GM03348 (cell line): ENCODE results near the gene RET.

Experiments used
- DNase-seq: peaks from one replicate; pipeline ENCODE4 v3.0.0; 2012; ENCODE audit warnings: low spot score

RET gene

GRCh38 chr10:43044961-43045621 lies 31.8 kb upstream of the RET start:
- no peak for DNase-seq

- no peak for DNase-seq
Observed at GRCh38 chr10:43045631-43046287, 31.1 kb upstream of the RET start.

DNA sequence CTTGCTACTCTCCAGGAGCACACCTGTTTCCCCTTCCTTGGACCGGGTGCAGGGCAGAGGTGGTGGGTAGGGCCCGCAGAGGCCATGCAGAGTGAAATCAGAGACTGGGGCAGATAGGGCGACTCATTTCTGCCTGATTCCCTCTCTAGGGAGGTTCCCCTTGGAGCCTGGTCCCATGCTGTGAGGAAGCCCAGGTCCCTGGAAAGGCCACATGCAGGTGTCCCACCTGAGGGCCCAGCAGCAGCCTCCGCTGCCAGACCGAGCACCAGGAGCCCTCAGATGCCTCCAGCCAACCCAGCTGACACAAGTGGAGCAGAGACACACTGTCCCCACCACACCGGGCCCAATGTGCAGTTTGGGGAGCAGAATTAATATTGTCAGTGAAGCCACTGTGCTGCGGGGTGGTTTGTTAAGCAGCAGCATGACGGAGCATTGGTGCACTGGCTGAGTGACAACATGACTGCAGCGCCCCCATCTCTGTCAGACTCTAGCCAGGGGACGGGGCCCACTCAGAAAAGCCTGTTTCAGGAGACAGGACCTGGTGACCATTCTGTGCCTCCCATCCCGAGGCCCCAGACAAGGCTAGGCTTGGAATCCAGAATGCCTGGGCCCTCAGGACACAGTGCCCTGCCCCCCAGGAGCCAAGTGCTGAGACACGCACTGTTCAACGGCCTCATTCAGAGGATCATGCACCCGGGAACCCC lies 30.4 kb upstream of the RET start:
- DNase-seq: no peak

DNA sequence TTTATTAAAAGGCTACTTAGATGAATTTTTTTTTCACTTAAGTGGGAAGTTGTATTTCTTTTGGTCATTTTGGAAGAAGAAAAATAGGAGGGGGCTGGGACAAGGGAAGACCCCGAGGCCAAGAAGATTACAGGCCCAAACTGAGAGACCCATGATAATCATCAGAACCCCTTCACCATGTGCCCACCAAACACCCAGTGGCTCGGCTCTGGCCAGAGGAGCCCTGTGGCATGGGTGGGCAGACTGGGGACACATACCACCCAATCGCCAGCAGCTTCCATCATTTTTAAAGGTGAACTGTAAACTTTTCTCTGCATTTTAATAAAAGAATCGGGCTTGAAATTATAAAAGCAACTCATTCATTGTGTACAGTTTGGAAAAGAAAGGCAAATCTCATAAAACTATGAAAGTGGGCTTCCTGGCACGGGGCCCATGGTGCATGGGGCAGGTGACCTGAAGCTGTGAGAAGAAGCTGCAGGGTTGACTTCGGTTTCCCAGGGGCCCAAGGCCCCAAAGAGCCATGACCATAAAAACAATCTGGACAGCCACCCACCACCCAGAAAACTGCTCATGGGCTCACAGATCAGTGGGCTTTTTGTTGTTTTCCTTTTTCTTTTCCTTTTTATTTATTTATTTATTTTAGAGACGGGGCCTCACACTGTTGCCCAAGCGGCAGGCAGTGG lies 29.4 kb upstream of the RET start:
- no peak for DNase-seq

DNA sequence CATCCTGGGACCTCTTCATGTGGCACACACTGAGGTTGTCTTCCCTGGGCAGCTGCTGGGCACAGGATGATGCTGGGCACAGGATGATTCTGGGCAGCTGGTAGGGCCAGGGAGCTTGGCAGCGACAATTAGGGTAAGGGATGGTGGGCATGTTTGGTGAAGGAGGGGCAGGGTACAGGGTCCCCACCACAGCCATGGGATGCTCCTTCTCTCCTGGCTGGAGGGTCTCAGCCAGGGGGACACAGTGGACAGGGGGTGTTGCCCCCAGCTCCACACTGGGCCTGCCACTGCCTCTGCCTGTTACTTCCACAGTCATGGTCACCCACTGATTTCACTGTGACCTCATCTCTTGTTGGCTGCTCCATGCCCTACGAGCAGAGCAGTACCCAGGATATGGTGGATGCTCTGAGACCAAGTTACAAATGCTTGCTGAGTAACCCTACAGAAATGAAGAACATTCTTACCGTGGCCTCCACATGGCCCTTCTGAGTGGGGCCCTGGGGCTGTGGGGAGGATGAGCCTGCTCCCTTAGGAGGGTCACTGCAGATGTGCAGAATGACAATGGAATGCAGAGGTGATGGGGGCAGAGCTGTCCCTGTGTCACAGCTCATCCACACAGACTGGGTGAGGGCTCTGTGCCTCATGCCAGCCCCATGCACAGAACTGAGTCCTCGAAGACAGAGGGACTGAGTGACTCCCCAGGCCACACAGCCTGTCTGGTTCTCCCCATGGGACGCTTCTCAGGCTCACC lies 28.4 kb upstream of the RET start:
- peak; percentile 39 for DNase-seq

- DNase-seq: no peak
Observed at GRCh38 chr10:43049081-43049551, 27.8 kb upstream of the RET start.

- DNase-seq: no peak
Observed at GRCh38 chr10:43050011-43050410, 26.9 kb upstream of the RET start.

DNA sequence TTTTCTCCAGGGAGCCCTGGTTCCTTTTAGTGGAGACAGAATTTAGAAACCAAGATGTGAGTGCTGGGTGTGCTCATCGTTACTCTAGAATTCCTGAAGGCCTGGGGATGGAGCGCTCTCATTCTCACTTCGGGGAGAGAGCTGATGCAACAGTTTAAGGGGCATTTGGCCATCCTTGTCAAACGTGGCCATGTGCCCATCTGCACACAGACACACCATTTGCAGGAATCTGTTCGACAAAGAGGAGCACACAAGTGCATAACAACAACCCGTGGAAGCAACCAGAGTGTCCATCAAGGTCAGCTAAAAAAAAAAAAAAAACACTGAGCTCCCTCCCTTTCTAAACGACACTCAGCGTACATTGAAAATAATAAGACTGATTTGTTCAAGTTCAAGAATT lies 23.0 kb upstream of the RET start:
- no peak for DNase-seq

DNA sequence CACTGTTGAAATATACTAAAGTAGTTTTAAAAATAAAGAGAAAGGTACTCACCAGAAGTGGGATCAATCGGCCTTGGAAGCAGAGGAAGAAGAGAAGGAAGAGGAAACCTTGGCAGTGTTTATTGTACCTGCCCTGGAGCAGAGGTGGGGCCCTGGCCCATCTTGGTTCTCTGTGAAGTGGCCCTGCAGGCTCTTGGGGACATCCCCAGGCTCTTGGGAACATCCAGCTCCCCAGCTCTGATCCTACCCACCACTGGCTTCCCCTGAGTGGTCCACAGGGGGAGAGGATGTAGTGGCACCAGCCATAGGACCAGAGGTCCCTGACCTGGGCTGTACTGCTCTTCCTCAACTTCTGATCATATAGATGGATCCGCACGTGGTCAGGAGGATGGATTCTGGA lies 22.3 kb upstream of the RET start:
- DNase-seq: no peak

GRCh38 chr10:43055217-43055616 lies 21.7 kb upstream of the RET start:
- no peak for DNase-seq

DNA sequence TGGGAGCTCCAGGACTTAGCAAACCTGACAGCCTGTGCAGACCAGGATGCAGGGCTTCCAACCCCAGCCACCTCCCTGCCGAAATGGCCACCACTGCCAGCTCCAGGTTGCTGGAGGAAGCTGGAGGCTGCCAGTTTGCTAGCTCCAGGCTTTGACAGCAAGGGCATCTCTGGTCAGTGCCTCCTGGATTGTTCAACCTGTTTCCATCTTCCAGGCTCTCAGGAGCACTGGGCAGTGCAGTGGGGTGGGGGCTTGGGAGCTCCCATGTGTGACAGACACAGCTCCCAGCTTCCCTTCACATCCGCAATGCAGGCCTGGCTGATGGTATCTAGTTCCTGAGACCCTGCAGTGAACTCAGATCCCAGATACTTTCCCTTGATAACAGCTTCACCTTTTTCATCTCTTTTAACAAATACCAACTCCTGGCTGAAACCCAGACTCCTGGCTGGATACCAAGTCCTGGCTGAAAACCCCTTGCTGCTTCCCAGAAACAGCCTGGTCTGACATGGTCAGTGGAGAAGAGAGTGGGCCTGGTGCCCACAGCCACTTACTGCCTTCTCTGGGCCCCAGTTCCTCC lies 20.8 kb upstream of the RET start:
- DNase-seq: no peak

- no peak for DNase-seq
Observed at GRCh38 chr10:43056568-43057011, 20.3 kb upstream of the RET start.

DNA sequence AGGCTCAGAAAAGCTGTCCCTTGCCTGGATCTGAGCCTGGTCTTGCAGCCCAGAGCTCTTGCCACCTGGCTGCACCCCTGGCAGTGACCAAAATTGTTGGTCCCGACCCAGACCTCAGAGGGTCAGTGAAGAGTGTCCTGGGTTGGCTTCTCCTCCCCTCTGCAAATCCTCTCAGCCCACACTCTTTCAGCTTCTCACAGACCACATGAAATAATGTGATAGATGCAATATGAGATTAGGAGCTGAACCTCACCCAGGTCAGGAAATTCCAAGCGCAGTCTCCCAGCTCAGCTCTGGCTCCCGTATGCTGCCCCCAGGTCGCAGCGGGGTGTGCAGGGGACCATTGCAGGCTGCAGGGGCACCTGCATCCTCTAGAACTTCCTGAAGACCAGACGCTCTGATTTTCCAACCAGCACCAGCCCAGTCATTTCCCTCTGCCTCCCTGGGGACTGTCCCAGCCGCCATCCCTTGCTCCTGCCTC lies 19.6 kb upstream of the RET start:
- DNase-seq: no peak

DNA sequence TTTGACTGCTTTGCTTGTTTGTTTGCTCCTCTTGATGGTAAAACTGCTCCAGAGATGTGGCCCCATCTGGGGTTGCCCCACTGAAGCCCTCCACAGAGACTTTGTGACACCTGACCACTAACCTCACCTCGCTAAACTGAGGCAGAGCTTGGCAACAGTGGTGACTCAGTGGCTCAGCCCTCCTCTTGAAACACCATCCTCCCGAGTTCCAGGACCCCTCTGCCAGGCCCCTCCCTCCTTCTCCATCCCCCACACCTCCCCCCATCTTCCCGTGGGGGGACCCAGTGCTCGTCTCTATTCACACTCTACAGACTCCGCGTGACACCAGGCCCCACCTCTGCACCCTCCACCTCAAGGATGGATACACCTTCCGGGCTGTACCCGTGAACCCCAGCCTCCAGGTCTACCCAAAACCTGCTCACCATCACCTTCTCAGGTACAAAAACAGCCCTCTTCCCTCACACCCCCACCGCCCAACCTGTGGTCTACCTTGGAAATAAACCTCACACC lies 19.0 kb upstream of the RET start:
- no peak for DNase-seq

DNA sequence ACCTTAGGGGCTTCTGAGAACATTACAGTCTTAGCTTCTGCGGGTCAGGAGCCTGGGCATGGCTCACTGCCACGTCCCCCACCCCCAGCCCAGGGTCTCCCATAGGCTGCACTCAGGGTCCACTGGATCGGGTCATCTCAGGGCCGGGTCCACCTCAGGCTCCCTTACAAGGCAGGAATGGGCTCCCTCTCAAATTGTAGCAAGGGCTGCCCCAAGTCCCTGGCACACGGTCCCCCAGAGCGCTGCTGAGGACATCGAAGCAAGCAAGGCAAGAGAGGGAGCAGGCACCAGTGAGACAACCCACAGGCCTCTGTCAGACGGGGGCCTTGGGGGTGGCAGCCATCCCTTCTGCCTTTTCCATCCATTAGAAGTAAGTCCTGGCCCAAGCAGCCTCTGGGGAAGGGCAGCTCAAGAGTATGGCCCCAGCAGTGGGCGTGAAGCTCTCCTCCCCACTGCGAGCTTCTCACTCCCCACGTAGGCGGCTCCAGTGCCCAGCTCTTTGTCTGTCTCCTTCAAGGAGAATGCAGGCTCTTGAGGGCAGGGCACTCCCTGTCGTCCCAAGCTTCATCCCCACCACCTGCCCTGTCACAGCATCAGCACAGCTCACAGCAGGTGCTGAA lies 18.0 kb upstream of the RET start:
- DNase-seq: no peak

GRCh38 chr10:43059336-43059720 lies 17.5 kb upstream of the RET start:
- DNase-seq: no peak

DNA sequence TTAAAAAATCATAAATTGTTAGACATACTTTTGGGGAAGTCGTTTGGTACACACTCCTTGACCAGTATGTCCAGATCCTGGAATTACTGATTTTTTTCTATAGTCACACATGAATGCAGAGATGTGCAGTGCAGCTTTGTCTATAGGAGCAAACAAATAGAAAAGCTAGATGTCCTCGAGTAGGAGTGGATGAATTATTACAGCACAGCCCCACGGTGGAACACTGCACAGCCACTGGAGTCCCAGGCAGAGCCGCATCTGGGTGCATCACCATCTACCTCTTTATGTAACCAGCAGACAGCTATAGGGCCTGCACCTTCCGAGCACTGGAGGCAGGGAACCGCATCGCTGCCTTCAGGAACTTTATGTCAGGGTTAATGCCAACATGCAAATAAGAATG lies 17.0 kb upstream of the RET start:
- DNase-seq: no peak

GRCh38 chr10:43060291-43060690 lies 16.6 kb upstream of the RET start:
- no peak for DNase-seq

DNA sequence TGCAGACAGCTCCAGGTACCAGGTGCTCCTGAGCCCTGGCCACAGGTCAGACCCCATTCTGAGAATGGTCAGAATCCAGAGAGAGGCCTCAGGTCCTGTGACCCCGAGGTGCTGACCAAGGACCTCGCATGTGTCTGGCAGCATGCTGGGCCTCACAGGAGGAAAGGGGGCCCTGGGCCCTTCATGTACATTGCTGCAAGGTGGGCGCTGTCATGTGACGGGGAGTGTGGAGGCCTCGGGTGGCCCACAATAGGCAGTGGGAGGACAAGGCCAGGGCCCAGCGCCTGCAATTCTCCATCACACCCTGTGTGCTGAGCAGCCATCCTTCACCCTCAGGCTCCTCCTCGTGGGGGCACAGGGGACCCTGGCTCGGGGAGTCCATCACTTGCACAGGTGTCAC lies 15.5 kb upstream of the RET start:
- no peak for DNase-seq

GRCh38 chr10:43061760-43062159 lies 15.1 kb upstream of the RET start:
- DNase-seq: no peak
